AG04449 (cell line): ENCODE results near the gene COL5A3.
A peak's percentile ranks its signal among the peaks of the same experiment; 100 is the strongest.
"Not testable (repeated sequence)": the region's sequence is repeated elsewhere in the genome, so short reads cannot be mapped to it uniquely, and the experiment has no call there.

Source experiments
- CTCF ChIA-PET: fragments of 350-600 bp; formaldehyde crosslinking; extraction: SDS; loops from one replicate; lab custom pipeline; 2021; ENCODE audit warnings: antibody characterized with exemption; lab: Yijun Ruan, JAX
- POLR2A ChIA-PET: fragments of 400-600, 350-600 bp; formaldehyde crosslinking; extraction: SDS; loops from one replicate; lab custom pipeline; 2020; ENCODE audit warnings: antibody characterized with exemption, inconsistent platforms; lab: Yijun Ruan, JAX
- DNase-seq: peaks from one replicate; pipeline ENCODE4 v3.0.0-alpha.2; 2010; ENCODE audit warnings: low read depth, low spot score
- H3K4me3 ChIP-seq: 2 replicates; pipeline ENCODE4 v1.5.1; 2011; ENCODE audit warnings: low read depth, mild to moderate bottlenecking, control low read depth, low read length
- CTCF ChIP-seq: IDR thresholded peaks from one replicate; pipeline ENCODE4 v1.5.1; 2011; ENCODE audit warnings: mild to moderate bottlenecking, moderate library complexity, low read length, control low read depth, inconsistent platforms; ENCODE audit not compliant: insufficient read depth; ENCODE audit errors: missing control alignments

Gene COL5A3

GRCh38 chr19:9935506-9936325 lies 74.6 kb downstream of the COL5A3 start:
- H3K4me3 ChIP-seq: peak overlapping the region; percentile 63
- no peak for DNase-seq
- ChIA-PET CTCF (interaction anchor here (0.8 to 2.1 kb wide), 4 partner anchors 64 to 100 kb away, joined by 5 to 16 read pairs (median 8); no protein-coding TSS in a partner anchor), POLR2A (no interaction called here)
- no peak for TF ChIP-seq CTCF

GRCh38 chr19:9934132-9934950 lies 76.0 kb downstream of the COL5A3 start:
- H3K4me3 ChIP-seq: peak overlapping the region; percentile 63
- ChIA-PET CTCF (interaction anchor here (0.8 to 4.3 kb wide), 6 partner anchors 65 to 145 kb away, joined by 3 to 37 read pairs (median 8); no protein-coding TSS in a partner anchor), POLR2A (no interaction called here)

GRCh38 chr19:9932835-9933234 lies 77.5 kb downstream of the COL5A3 start:
- no peak for DNase-seq
- no peak for TF ChIP-seq CTCF
- ChIA-PET POLR2A (no interaction called here), CTCF (interaction anchor here (0.8 to 8.1 kb wide), 32 partner anchors 12 to 459 kb away, joined by 3 to 200 read pairs (median 5); partner anchors contain the start of genes ANGPTL6, COL5A3, EIF3G and ICAM1)
- no peak overlapping the region for H3K4me3 ChIP-seq

More at GRCh38 chr19:9934132-9934950, 76.0 kb downstream of the COL5A3 start:
- DNase-seq: no peak
- peak; percentile 95 for TF ChIP-seq CTCF

- H3K4me3 ChIP-seq: no peak overlapping the region
- ChIA-PET CTCF (interaction anchor here (0.9 to 8.1 kb wide), 44 partner anchors 9 to 461 kb away, joined by 3 to 200 read pairs (median 5); partner anchors contain the start of genes ANGPTL6, COL5A3, EIF3G and ICAM1), POLR2A (interaction anchor here (0.7 kb wide), 1 partner anchor 96 kb away, joined by 3 read pairs; no protein-coding TSS in a partner anchor)
- no peak for DNase-seq
- no peak for TF ChIP-seq CTCF
Observed at GRCh38 chr19:9931629-9932028, 78.7 kb downstream of the COL5A3 start.

GRCh38 chr19:9923440-9923839 lies 86.9 kb downstream of the COL5A3 start:
- DNase-seq: no peak
- CTCF ChIA-PET: interaction anchor here (0.8 kb wide), 1 partner anchor 106 kb away, joined by 3 read pairs; no protein-coding TSS in a partner anchor
- no peak for TF ChIP-seq CTCF
- POLR2A ChIA-PET: no interaction called here
- no peak overlapping the region for H3K4me3 ChIP-seq

GRCh38 chr19:9922782-9923379 lies 87.4 kb downstream of the COL5A3 start:
- POLR2A ChIA-PET, H3K4me3 ChIP-seq, DNase-seq: not testable (repeated sequence)
- CTCF ChIA-PET: interaction anchor here (0.9 kb wide), 1 partner anchor 105 kb away, joined by 4 read pairs; no protein-coding TSS in a partner anchor
